Ascending aorta (tissue), 2 donors: ENCODE results near the gene MMS19. TPM values are rescaled to one million over a fixed set of nuclear protein-coding genes. Genes with fewer than 3 reads are reported as not detected.

Source experiments
- DNase-seq, 2 donors: peaks; one replicate each; pipeline ENCODE4 v3.0.0-alpha.2; 2019; ENCODE audit warnings: low spot score in 2 of 2
- H3K27ac ChIP-seq, 2 donors: fragments of 200-600 bp; sonication (generic); one replicate each; pipeline ENCODE4 v1.5.1; 2016 to 2017; ENCODE audit warnings: mild to moderate bottlenecking in 1 of 2
- H3K27me3 ChIP-seq: fragments of 200-600 bp; sonication (generic); one replicate; pipeline ENCODE4 v1.5.1; 2017
- H3K36me3 ChIP-seq, 2 donors: fragments of 200-600 bp; sonication (generic); one replicate each; pipeline ENCODE4 v1.5.1; 2016
- H3K4me1 ChIP-seq, 2 donors: fragments of 200-600 bp; sonication (generic); one replicate each; pipeline ENCODE4 v1.5.1; 2016 to 2017; ENCODE audit warnings: mild to moderate bottlenecking in 1 of 2
- H3K4me3 ChIP-seq, 2 donors: fragments of 200-600 bp; sonication (generic); one replicate each; pipeline ENCODE4 v1.5.1; 2016 to 2017; ENCODE audit warnings: mild to moderate bottlenecking in 1 of 2
- H3K9me3 ChIP-seq, 2 donors: fragments of 200-600 bp; sonication (generic); one replicate each; pipeline ENCODE4 v1.5.1; 2016
- intact Hi-C: fragments of 100-400 bp; cut with DNase I; formaldehyde crosslinking; loops from one replicate; pipeline ENCODE4 v1.15.1; 2023
- total RNA-seq: library from RNA; depleted of rRNA; stranded (reverse); fragments of >200 nt; gene quantifications from one replicate; pipeline ENCODE4 v1.1.0, GENCODE V29; 2016
- TF ChIP-seq, protein P1 (sequence below), 3 experiments: fragments of 200-600 bp in 2 of 3; fragments of 450-650 bp in 1 of 3; sonication (generic) in 2 of 3; IDR thresholded peaks; one replicate each; pipeline ENCODE4 v1.5.1; 2016 to 2019; ENCODE audit warnings: antibody characterized with exemption in 3 of 3, mild to moderate bottlenecking in 1 of 3, moderate library complexity in 1 of 3

Gene MMS19
- total RNA-seq, 1 donor from 2014 or later = 34.0 TPM

DNA sequence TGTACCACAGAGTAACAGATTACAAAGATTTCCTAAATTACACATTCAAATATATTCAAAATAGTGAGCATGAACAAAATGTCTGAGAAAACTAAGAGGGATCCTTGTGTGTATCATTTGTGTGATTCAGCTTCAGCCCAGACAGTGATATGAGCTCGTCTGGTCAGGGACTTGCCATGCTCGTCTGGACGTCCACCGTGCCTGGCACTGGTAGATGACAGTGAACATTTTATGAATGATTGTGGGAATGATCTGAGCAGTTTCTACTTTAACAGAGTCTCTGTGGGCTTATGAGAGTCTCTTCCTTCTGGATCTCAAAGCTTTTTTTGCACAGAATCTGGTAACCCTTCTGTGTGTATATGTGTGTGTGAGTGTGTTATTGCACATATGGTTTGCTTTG, 40.2 kb upstream of the MMS19 start:
- Histone ChIP-seq H3K27me3 (no peaks in the 10 kb centered on the region), H3K36me3 (no peaks in the 10 kb centered on the region), H3K4me1 (peaks cover 15 to 43% of the 10 kb centered on the region in 2 donors), H3K27ac (peak overlapping the region; percentile 95 to 97), H3K9me3 (no peaks in the 10 kb centered on the region), H3K4me3 (no peak overlapping the region)
- intact Hi-C loops = no loop called here
- TF ChIP-seq, protein P1, sequence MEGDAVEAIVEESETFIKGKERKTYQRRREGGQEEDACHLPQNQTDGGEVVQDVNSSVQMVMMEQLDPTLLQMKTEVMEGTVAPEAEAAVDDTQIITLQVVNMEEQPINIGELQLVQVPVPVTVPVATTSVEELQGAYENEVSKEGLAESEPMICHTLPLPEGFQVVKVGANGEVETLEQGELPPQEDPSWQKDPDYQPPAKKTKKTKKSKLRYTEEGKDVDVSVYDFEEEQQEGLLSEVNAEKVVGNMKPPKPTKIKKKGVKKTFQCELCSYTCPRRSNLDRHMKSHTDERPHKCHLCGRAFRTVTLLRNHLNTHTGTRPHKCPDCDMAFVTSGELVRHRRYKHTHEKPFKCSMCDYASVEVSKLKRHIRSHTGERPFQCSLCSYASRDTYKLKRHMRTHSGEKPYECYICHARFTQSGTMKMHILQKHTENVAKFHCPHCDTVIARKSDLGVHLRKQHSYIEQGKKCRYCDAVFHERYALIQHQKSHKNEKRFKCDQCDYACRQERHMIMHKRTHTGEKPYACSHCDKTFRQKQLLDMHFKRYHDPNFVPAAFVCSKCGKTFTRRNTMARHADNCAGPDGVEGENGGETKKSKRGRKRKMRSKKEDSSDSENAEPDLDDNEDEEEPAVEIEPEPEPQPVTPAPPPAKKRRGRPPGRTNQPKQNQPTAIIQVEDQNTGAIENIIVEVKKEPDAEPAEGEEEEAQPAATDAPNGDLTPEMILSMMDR (IDR thresholded peaks at IDR 0.05) = no peak
- no peak for DNase-seq

DNA sequence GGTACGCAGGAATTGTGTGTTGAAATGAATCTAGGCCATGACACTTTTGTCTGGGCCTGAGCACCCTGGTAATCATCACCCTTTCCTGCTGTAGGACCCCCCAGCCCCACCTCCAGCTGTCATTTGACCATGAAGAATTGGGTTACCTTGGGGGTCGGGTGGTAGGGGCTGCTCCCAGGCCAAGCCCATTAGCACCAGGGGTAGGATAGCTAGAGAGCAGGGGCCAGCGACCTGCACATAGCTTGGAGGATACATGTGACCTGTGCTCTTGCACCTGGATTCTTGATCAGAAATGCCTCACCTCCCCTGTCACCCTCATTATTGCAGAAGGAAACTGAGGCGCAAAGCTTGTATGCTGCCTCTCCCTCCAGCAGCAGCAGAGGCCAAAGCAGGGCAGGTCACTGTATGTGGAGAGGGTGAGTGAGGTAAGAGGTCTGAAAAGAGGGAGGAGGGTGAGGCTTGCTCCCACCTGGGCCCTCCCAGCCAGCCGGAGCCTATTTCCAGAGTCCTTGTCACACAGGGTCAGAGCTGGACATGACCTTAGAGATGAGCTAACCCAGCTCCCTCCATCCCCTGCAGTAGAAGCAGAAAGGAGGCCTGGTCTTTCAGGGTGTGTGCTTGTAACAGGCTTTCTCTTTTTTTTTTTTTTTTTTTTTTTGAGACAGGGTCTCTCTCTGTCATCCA, 39.1 kb upstream of the MMS19 start:
- Histone ChIP-seq H3K36me3 (no peaks in the 10 kb centered on the region), H3K27ac (peak overlapping the region; percentile 95 to 97), H3K4me3 (no peak overlapping the region), H3K9me3 (no peaks in the 10 kb centered on the region), H3K27me3 (no peaks in the 10 kb centered on the region), H3K4me1 (peaks cover 9 to 33% of the 10 kb centered on the region in 2 donors)
- intact Hi-C loops = no loop called here
- TF ChIP-seq, protein P1 (IDR thresholded peaks at IDR 0.05) = no peak
- no peak for DNase-seq

DNA sequence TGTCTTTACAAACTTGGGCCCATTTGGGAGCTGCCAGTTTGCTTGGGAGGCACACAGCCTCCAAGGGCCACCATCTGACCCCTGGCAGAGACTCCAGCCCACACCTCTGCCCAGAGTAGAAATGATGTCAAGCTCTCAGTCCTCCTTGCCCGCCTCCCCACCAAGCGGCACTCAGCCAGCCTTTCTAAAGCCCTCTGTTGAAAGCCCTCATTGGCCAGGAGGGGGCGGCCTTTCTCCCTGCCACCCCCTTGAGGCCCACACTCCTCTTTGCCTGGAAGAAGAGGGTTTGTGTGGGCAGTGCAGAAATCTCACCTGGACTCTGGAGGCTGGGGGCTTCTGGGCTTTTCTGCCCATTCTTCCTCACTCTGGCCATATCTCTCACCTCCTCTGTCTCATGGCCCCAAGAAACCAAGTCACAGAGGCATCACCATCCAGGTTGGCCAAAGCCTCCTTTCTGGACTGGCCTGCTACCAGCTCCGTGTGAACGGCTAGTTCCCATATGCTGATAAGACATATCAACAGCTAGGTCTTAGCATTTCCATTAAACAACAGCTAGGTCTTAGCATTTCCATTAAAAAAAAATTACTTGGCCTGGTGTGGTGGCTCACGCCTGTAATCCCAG, 36.6 kb upstream of the MMS19 start:
- H3K9me3 ChIP-seq = no peaks in the 10 kb centered on the region
- TF ChIP-seq, protein P1 (IDR thresholded peaks at IDR 0.05) = peak in 2 of 3 experiments; percentile 37 to 48
- no peaks in the 10 kb centered on the region for H3K27me3 ChIP-seq
- H3K36me3 ChIP-seq = no peaks in the 10 kb centered on the region
- no peak overlapping the region for H3K4me3 ChIP-seq
- no peak overlapping the region for H3K27ac ChIP-seq
- DNase-seq = no peak
- H3K4me1 ChIP-seq = peaks cover 4 to 10% of the 10 kb centered on the region in 2 donors
- intact Hi-C loops = no loop called here

DNA sequence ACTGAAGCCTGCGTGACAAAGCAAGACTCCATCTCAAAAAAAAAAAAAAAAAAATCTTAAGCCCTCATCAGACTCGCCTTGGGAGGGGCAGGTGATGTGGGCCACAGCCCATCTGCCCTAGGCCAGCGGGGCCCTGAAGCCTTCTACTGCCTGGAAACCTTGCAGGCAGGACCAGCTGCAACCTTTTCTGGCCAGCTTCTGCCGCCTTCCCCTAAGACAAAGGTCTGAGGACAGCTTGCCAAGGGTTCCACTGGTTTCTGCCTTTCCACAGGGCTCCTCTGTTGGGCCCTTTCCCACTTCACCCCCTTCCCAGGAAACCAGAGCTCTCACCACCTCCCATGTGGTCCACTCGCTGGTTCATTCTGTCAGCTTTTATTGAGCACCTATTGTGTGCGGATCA, 35.7 kb upstream of the MMS19 start:
- Histone ChIP-seq H3K4me1 (peaks cover 0 to under 1% of the 10 kb centered on the region in 2 donors), H3K4me3 (no peak overlapping the region), H3K9me3 (no peaks in the 10 kb centered on the region), H3K36me3 (no peaks in the 10 kb centered on the region), H3K27me3 (no peaks in the 10 kb centered on the region), H3K27ac (no peak overlapping the region)
- intact Hi-C loops = no loop called here
- no peak for DNase-seq
- TF ChIP-seq, protein P1 (IDR thresholded peaks at IDR 0.05) = no peak

DNA sequence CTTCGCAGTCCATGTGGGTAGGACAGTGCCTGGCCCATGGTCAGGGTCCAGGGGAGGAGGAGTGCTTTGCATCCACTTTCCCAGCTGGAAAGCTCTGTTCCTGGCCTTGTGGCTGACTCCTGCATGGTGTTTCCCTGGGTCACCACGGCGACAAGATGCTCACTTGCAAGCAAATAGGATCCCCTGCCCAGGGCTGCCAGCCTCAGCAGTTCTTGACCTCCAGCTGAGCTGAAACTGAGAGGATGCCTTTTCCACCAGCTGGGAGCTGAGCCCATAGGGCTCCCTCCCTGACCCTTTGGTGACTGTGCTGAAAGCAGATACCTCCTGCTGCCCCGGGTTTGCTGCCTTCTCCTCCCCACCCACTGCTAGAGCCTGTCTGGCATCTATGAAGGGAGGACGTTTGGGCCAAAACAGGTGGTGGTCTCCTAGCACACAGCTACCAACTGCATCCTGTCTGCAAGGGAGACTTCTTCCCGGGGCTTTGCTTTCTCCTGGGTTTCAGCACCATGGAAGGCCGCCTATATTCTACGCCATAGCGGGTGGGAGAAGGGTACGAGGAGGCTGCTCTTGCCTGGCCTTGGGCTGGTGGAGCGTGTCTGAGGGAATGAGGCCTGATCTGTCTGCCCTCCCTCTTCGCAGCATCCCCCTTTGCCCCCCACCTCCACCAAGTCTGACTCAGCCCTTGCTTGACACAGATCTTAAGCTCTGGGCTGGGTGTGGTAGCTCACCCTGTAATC, 34.9 kb upstream of the MMS19 start:
- intact Hi-C loops = no loop called here
- no peaks in the 10 kb centered on the region for H3K36me3 ChIP-seq
- H3K4me3 ChIP-seq = no peak overlapping the region
- H3K27me3 ChIP-seq = no peaks in the 10 kb centered on the region
- H3K27ac ChIP-seq = no peak overlapping the region
- DNase-seq = no peak
- no peaks in the 10 kb centered on the region for H3K9me3 ChIP-seq
- TF ChIP-seq, protein P1 (IDR thresholded peaks at IDR 0.05) = no peak
- no peaks in the 10 kb centered on the region for H3K4me1 ChIP-seq
